ENCODE results near the gene CRIP1.

Gene CRIP1

GRCh38 chr14:105452963-105453362, 33.7 kb upstream of the CRIP1 start:
- no peak for FAIRE-seq

GRCh38 chr14:105453847-105454246, 32.8 kb upstream of the CRIP1 start:
- no peak for FAIRE-seq

- no peak for FAIRE-seq
Measured at GRCh38 chr14:105455086-105455640, 31.5 kb upstream of the CRIP1 start.

- FAIRE-seq: no peak
Measured at GRCh38 chr14:105455766-105456660, 30.7 kb upstream of the CRIP1 start.

- FAIRE-seq: no peak
Measured at GRCh38 chr14:105456736-105457617, 29.7 kb upstream of the CRIP1 start.

- no peak for FAIRE-seq
Measured at GRCh38 chr14:105458010-105458409, 28.7 kb upstream of the CRIP1 start.

GRCh38 chr14:105458571-105458970, 28.1 kb upstream of the CRIP1 start:
- FAIRE-seq: no peak

- no peak for FAIRE-seq
Measured at GRCh38 chr14:105460116-105460515, 26.6 kb upstream of the CRIP1 start.

- no peak for FAIRE-seq
Measured at GRCh38 chr14:105460616-105461015, 26.1 kb upstream of the CRIP1 start.

- FAIRE-seq: no peak
Measured at GRCh38 chr14:105461903-105462302, 24.8 kb upstream of the CRIP1 start.

- FAIRE-seq: no peak
Measured at GRCh38 chr14:105464501-105464900, 22.2 kb upstream of the CRIP1 start.

GRCh38 chr14:105465209-105466031, 21.3 kb upstream of the CRIP1 start:
- FAIRE-seq: no peak

GRCh38 chr14:105466531-105467248, 20.0 kb upstream of the CRIP1 start:
- FAIRE-seq: no peak

GRCh38 chr14:105467249-105467941, 19.3 kb upstream of the CRIP1 start:
- no peak for FAIRE-seq

- FAIRE-seq: no peak
Measured at GRCh38 chr14:105467942-105468471, 18.7 kb upstream of the CRIP1 start.

GRCh38 chr14:105468621-105469241, 18.0 kb upstream of the CRIP1 start:
- no peak for FAIRE-seq

- FAIRE-seq: no peak
Measured at GRCh38 chr14:105469456-105470349, 17.0 kb upstream of the CRIP1 start.

- FAIRE-seq: no peak
Measured at GRCh38 chr14:105470350-105471296, 16.1 kb upstream of the CRIP1 start.
